Gastroesophageal sphincter (tissue), 4 donors: ENCODE measurements around the gene TNS1. TPM values are rescaled to one million over a fixed set of nuclear protein-coding genes. Genes with fewer than 3 reads are reported as not detected.
"Not testable (repeated sequence)": the region's sequence is repeated elsewhere in the genome, so short reads cannot be mapped to it uniquely, and the experiment has no call there.

ENCODE experiments used
- ATAC-seq: fragments of 150-250 bp; one replicate; pipeline ENCODE4 v1.9.1; 2016; ENCODE audit warnings: mild to moderate bottlenecking, moderate library complexity
- H3K27ac ChIP-seq, 4 donors: fragments of 200-600 bp; sonication (generic) in 3 of 4; 1 replicate in 3 of 4; 2 replicates in 1 of 4; pipeline ENCODE4 v1.5.1; 2016 to 2019
- H3K27me3 ChIP-seq: fragments of 200-600 bp; sonication (generic); one replicate; pipeline ENCODE4 v1.5.1; 2019
- H3K36me3 ChIP-seq, 2 donors: fragments of 200-600 bp; sonication (generic); one replicate each; pipeline ENCODE4 v1.5.1; 2019; ENCODE audit warnings: control low read depth in 1 of 2
- H3K4me1 ChIP-seq, 3 donors: fragments of 200-600 bp; sonication (generic); 1 replicate in 2 of 3; 2 replicates in 1 of 3; pipeline ENCODE4 v1.5.1; 2016 to 2019; ENCODE audit warnings: control low read depth in 2 of 3
- H3K4me3 ChIP-seq, 2 donors: fragments of 200-600 bp; sonication (generic); one replicate each; pipeline ENCODE4 v1.5.1; 2019; ENCODE audit warnings: mild to moderate bottlenecking in 1 of 2, moderate library complexity in 1 of 2
- H3K9me3 ChIP-seq, 3 donors: fragments of 200-600 bp; sonication (generic); one replicate each; pipeline ENCODE4 v1.5.1; 2017 to 2019; ENCODE audit warnings: control low read depth in 2 of 3
- EP300 ChIP-seq: sonication (generic); formaldehyde crosslinking; IDR thresholded peaks from one replicate; pipeline ENCODE4 v1.6.1; 2017; ENCODE audit warnings: antibody characterized with exemption, mild to moderate bottlenecking
- POLR2A ChIP-seq, 2 donors: fragments of 450-650 bp; IDR thresholded peaks; one replicate each; pipeline ENCODE4 v1.6.1; 2017; ENCODE audit warnings: antibody characterized with exemption in 2 of 2, mild to moderate bottlenecking in 2 of 2, moderate library complexity in 1 of 2
- POLR2AphosphoS5 ChIP-seq: sonication (generic); formaldehyde crosslinking; IDR thresholded peaks from one replicate; pipeline ENCODE4 v1.6.1; 2017; ENCODE audit warnings: antibody characterized with exemption
- WGBS, 2 donors: methylation state at CpG; one replicate each; pipeline ENCODE4 v1.1.5; 2018; ENCODE audit warnings: low coverage in 1 of 2; 5-methylcytosine and 5-hydroxymethylcytosine counted together
- total RNA-seq, 4 donors: library from RNA; depleted of rRNA; stranded (reverse); fragments of >200 nt; gene quantifications; one replicate each; pipeline ENCODE4 v1.1.0, GENCODE V29; 2016
- TF ChIP-seq, protein P1 (sequence below), 4 experiments: fragments of 200-600 bp in 2 of 4; fragments of 450-650 bp in 2 of 4; sonication (generic) in 1 of 4; IDR thresholded peaks; one replicate each; pipeline ENCODE4 v1.5.1; 2017 to 2019; ENCODE audit warnings: antibody characterized with exemption in 4 of 4, mild to moderate bottlenecking in 2 of 4, moderate library complexity in 2 of 4

TNS1 gene
- total RNA-seq, 4 donors from 2014 or later = 825 to 2,193 (median 1,462) TPM

DNA sequence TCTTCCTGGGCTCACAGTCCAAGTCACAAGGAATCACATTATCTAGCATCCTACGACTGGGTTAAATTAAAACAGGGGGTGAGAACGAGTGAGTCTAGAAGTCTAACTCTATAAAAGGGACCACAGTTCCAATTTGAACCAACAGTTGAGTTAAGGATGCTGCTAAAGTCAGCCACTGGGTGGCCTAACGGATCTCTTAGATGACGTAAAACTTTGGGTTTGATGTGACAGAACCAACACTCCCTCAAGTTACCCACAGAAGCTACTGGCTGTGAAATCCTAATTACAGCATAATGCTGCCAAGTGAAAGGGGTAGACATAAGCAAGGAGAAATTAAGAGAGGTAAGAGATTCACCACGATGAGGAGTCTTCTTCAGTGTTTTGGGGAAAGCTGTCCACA is 33.6 kb upstream of the TNS1 start:
- 65 to 95% methylated on average over 3 to 5 of the region's 5 CpGs for WGBS, 2 donors

GRCh38 chr2:218035463-218036100 is 32.8 kb upstream of the TNS1 start:
- 93 to 95% methylated on average over 2 to 7 of the region's 12 CpGs for WGBS, 2 donors
- Histone ChIP-seq H3K27ac (no peak overlapping the region), H3K27me3 (no peaks in the 10 kb centered on the region), H3K4me1 (peaks cover 0 to 16% (median 0%) of the 10 kb centered on the region in 3 donors), H3K9me3 (no peaks in the 10 kb centered on the region), H3K4me3 (no peak overlapping the region), H3K36me3 (no peaks in the 10 kb centered on the region)
- TF ChIP-seq EP300 (no peak), POLR2A (IDR thresholded peaks at IDR 0.05) (no peak), POLR2AphosphoS5 (no peak)
- TF ChIP-seq, protein P1, sequence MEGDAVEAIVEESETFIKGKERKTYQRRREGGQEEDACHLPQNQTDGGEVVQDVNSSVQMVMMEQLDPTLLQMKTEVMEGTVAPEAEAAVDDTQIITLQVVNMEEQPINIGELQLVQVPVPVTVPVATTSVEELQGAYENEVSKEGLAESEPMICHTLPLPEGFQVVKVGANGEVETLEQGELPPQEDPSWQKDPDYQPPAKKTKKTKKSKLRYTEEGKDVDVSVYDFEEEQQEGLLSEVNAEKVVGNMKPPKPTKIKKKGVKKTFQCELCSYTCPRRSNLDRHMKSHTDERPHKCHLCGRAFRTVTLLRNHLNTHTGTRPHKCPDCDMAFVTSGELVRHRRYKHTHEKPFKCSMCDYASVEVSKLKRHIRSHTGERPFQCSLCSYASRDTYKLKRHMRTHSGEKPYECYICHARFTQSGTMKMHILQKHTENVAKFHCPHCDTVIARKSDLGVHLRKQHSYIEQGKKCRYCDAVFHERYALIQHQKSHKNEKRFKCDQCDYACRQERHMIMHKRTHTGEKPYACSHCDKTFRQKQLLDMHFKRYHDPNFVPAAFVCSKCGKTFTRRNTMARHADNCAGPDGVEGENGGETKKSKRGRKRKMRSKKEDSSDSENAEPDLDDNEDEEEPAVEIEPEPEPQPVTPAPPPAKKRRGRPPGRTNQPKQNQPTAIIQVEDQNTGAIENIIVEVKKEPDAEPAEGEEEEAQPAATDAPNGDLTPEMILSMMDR (IDR thresholded peaks at IDR 0.05) = no peak
- no peak for ATAC-seq

More for the DNA sequence above, 33.6 kb upstream of the TNS1 start:
- H3K4me1 ChIP-seq = peaks cover 0 to 16% (median 0%) of the 10 kb centered on the region in 3 donors
- no peaks in the 10 kb centered on the region for H3K9me3 ChIP-seq
- TF ChIP-seq EP300 (no peak), POLR2AphosphoS5 (no peak), POLR2A (IDR thresholded peaks at IDR 0.05) (no peak)
- TF ChIP-seq, protein P1 (IDR thresholded peaks at IDR 0.05) = no peak
- H3K36me3 ChIP-seq = no peaks in the 10 kb centered on the region
- H3K27ac ChIP-seq = no peak overlapping the region
- no peak for ATAC-seq
- H3K27me3 ChIP-seq = no peaks in the 10 kb centered on the region
- no peak overlapping the region for H3K4me3 ChIP-seq

GRCh38 chr2:218034497-218035213 is 31.9 kb upstream of the TNS1 start:
- TF ChIP-seq, protein P1 (IDR thresholded peaks at IDR 0.05) = peak in 3 of 4 experiments; percentile 62 to 72 (median 66)
- H3K9me3 ChIP-seq, H3K27me3 ChIP-seq, H3K36me3 ChIP-seq, H3K27ac ChIP-seq: not testable (repeated sequence)
- H3K4me1 ChIP-seq = peaks cover 0 to 16% (median 0%) of the 10 kb centered on the region in 3 donors
- peak overlapping the region in 1 of 2 donors; percentile 31 for H3K4me3 ChIP-seq
- 36% methylated on average over 6 of the region's 24 CpGs; no CpG with 5 or more reads in 1 of the 2 donors for WGBS, 2 donors
- peak; percentile 82 for ATAC-seq

GRCh38 chr2:218033590-218034496 is 31.0 kb upstream of the TNS1 start:
- Histone ChIP-seq H3K27me3 (no peaks in the 10 kb centered on the region), H3K4me1 (peaks cover 0 to 16% (median 0%) of the 10 kb centered on the region in 3 donors), H3K27ac (no peak overlapping the region), H3K4me3 (peak overlapping the region in 1 of 2 donors; percentile 31), H3K9me3 (no peaks in the 10 kb centered on the region), H3K36me3 (no peaks in the 10 kb centered on the region)
- no peak for ATAC-seq
- TF ChIP-seq EP300 (no peak), POLR2A (IDR thresholded peaks at IDR 0.05) (no peak), POLR2AphosphoS5 (no peak)
- TF ChIP-seq, protein P1 (IDR thresholded peaks at IDR 0.05) = no peak
- WGBS, 2 donors = 54% methylated on average over 15 of the region's 45 CpGs; no CpG with 5 or more reads in 1 of the 2 donors
